Prostate gland (tissue), 2 donors: ENCODE results near the gene FES.

Source experiments
- POLR2A ChIP-seq: fragments of 450-650 bp; IDR thresholded peaks from one replicate; pipeline ENCODE4 v1.6.1; 2016; ENCODE audit warnings: antibody characterized with exemption, mild to moderate bottlenecking
- POLR2AphosphoS5 ChIP-seq: sonication (generic); formaldehyde crosslinking; IDR thresholded peaks from one replicate; pipeline ENCODE4 v1.6.1; 2017; ENCODE audit warnings: antibody characterized with exemption
- TF ChIP-seq, protein P1 (sequence below), 4 experiments: fragments of 200-600 bp in 2 of 4; fragments of 450-650 bp in 2 of 4; sonication (generic) in 2 of 4; IDR thresholded peaks; 1 replicate in 3 of 4; 2 replicates in 1 of 4; pipeline ENCODE4 v1.5.1; 2016 to 2019; ENCODE audit warnings: antibody characterized with exemption in 4 of 4, mild to moderate bottlenecking in 2 of 4, moderate library complexity in 2 of 4

DNA sequence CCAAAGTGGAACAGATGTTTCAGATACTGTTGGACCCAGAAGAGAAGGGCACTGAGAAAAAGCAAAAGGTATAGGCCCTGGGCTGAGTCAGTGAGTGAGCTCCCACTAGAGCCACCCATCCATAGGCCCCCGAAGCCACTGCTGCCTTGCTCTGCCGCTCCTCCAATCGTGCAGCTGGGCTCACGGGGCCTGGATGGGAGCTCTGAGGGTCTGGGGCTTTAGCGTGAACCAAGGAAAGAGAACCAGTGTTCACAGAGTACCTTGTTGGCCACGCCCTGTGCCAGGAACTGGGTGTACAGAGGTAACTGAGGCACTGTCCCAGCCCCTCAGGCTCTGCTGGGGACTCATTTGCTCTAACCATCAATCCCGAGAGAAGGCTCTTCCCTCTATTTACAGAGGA is 55.5 kb downstream of the FES start:
- TF ChIP-seq, protein P1, sequence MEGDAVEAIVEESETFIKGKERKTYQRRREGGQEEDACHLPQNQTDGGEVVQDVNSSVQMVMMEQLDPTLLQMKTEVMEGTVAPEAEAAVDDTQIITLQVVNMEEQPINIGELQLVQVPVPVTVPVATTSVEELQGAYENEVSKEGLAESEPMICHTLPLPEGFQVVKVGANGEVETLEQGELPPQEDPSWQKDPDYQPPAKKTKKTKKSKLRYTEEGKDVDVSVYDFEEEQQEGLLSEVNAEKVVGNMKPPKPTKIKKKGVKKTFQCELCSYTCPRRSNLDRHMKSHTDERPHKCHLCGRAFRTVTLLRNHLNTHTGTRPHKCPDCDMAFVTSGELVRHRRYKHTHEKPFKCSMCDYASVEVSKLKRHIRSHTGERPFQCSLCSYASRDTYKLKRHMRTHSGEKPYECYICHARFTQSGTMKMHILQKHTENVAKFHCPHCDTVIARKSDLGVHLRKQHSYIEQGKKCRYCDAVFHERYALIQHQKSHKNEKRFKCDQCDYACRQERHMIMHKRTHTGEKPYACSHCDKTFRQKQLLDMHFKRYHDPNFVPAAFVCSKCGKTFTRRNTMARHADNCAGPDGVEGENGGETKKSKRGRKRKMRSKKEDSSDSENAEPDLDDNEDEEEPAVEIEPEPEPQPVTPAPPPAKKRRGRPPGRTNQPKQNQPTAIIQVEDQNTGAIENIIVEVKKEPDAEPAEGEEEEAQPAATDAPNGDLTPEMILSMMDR (IDR thresholded peaks at IDR 0.05), result no peak
- no peak for TF ChIP-seq POLR2A
- TF ChIP-seq POLR2AphosphoS5, result no peak
